GM23248 (cell line): ENCODE results near the gene IRX1.

Experiments used
- EZH2 ChIP-seq: fragments of 200-600 bp; sonication (generic); IDR thresholded peaks from 2 replicates; pipeline ENCODE4 v1.6.1; 2018; ENCODE audit warnings: antibody characterized with exemption, mild to moderate bottlenecking; ENCODE audit not compliant: insufficient read depth, poor library complexity, severe bottlenecking
- EZH2phosphoT487 ChIP-seq: fragments of 200-600 bp; sonication (generic); IDR thresholded peaks from 2 replicates; pipeline ENCODE4 v1.6.1; 2018; ENCODE audit warnings: antibody characterized with exemption, moderate library complexity, mild to moderate bottlenecking, low read depth; ENCODE audit not compliant: insufficient read depth

- TF ChIP-seq EZH2 (no peak), EZH2phosphoT487 (no peak)
Measured at GRCh38 chr5:3609120-3609681, 13.6 kb downstream of the IRX1 start.
